ENCODE data around the gene CHMP4A.

- TF ChIP-seq EZH2phosphoT487 (conservative IDR thresholded peaks at IDR 0.05; ENCODE audit: low read length): no peak
- TF ChIP-seq CTCF (IDR thresholded peaks at IDR 0.05; ENCODE audit: insufficient read depth, low read length, poor library complexity, severe bottlenecking): no peak
Observed at GRCh38 chr14:24207625-24208024, 5.7 kb downstream of the CHMP4A start.
